Measurements from ENCODE around the gene COL20A1. TPM values are rescaled to one million over a fixed set of nuclear protein-coding genes. Genes with fewer than 3 reads are reported as not detected.

COL20A1 gene
- total and polyA plus RNA-seq, 2 of the 13 experiments (the other 11 are each of a cell fraction or from before 2014, with no cell fraction given) = not detected

DNA sequence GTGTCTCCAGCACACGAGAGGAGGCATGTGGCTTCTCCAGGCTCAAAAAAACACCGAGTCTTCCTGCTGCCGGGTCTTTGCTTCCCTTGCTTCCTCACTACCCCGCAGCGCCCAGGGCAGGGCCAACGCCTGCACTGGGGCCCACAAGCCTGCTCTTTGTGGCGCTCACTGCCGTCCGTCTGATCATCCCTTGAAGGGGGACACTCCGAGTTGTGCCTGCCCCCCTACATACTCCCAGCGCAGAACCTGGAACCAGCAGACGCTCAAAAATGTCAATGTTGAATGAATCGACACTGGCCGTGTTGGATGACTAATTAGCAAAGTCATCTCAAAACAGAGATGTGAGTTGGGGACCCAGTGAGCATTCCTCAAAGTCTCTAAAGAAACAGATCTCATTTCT lies 28.5 kb upstream of the COL20A1 start:
- CTCF ChIA-PET (ENCODE audit: low intra/inter-chr PET ratio, low total read pairs) = no interaction called here
- intact Hi-C loops (cut with micrococcal nuclease; ENCODE audit: unreplicated experiment) = no loop called here

DNA sequence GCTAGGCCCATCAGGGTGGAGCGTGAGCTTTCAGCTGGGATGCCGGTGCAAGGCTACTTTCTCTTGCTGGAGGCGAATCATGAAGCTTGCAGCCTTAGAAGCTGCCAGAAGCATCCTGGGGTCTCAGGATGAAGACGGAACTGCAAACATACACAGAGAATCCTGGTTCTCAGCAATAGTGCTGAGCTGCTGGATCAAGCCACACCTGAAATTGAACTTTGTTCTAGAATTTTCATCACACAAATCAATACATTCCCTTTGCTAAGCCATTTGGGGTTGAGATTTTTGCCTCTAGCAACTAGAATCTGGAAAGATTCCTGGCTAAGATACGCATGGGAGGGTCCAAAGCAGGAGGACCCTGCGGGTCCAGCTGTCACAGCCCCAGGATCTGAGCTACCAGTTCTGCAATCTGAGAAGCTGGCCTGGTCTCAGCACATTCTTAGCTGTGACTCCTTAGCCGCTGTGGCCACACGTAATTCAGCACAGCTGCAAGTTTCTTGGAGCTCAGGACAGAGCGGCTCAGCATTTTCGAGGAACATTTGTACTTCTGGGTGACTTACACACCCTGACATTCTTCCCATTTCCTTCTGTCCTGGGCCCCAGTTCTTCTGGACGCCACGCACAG lies 27.0 kb upstream of the COL20A1 start:
- Histone ChIP-seq H3K9ac (ENCODE audit: insufficient read depth, low read depth, low read length) (no peak overlapping the region), H3K36me3 (replicated peaks in 1 of 2; ENCODE audit: control insufficient read depth in 1 of 2, insufficient read depth in 2 of 2, low read length in 2 of 2) (no peaks in the 10 kb centered on the region), H2AFZ (ENCODE audit: low read length) (no peak overlapping the region), H3K27ac (ENCODE audit: extremely low read length, insufficient read depth, low read length) (no peak overlapping the region), H3K4me1 (ENCODE audit: insufficient read depth, low read length) (peaks cover 48% of the 10 kb centered on the region), H3K27me3 (ENCODE audit: control insufficient read depth in 1 of 2, insufficient read depth in 2 of 2, low read length in 2 of 2) (peaks cover 11 to 50% of the 10 kb centered on the region in 2 experiments; a peak in 4 of 5 replicates), H3K9me3 (ENCODE audit: low read length) (no peaks in the 10 kb centered on the region), H3K4me2 (ENCODE audit: low read depth, low read length) (no peak overlapping the region), H3K4me3 (replicated peaks in 1 of 3; ENCODE audit: insufficient read depth in 1 of 3, low read depth in 2 of 3, low read length in 3 of 3) (no peak overlapping the region), H4K20me1 (ENCODE audit: insufficient read depth, low read length) (no peaks in the 10 kb centered on the region), H3K79me2 (ENCODE audit: insufficient read depth, low read length) (no peaks in the 10 kb centered on the region)
- intact Hi-C loops (cut with micrococcal nuclease; ENCODE audit: unreplicated experiment) (loop anchor here (5.0 kb wide), 1 partner anchor 44 kb away; no protein-coding TSS in a partner anchor), in situ Hi-C loops (cut with HindIII; ENCODE audit: extremely low pct_ligation_motif_present, low pct_unique_long_range_greater_than_20kb) (no loop called here)
- no TSS peak for BruUV-seq (replicated peaks)
- ChIA-PET POLR2A (no interaction called here), CTCF (ENCODE audit: low intra/inter-chr PET ratio, low total read pairs) (no interaction called here)
- no peak for DNase-seq (ENCODE audit: low spot score)
- no peak for ATAC-seq
- FAIRE-seq = no peak
- 59% methylated on average over 12 of the region's 12 CpGs for WGBS (ENCODE audit: low lambda C conversion rate)
- TF ChIP-seq ZNF329 (CRISPR knock-in tag; IDR thresholded peaks at IDR 0.05; ENCODE audit: low read depth) (peak; percentile 98), DPF2 (CRISPR knock-in tag; IDR thresholded peaks at IDR 0.05; ENCODE audit: borderline replicate concordance, low read depth) (no peak)

More for the DNA sequence above, 28.5 kb upstream of the COL20A1 start:
- TF ChIP-seq ZSCAN22 (CRISPR knock-in tag; IDR thresholded peaks at IDR 0.05) (no peak), CEBPG (CRISPR knock-in tag; IDR thresholded peaks at IDR 0.05) (no peak)
- Histone ChIP-seq H3K9me3 (ENCODE audit: low read length) (no peaks in the 10 kb centered on the region), H3K4me3 (replicated peaks in 1 of 3; ENCODE audit: insufficient read depth in 1 of 3, low read depth in 2 of 3, low read length in 3 of 3) (no peak overlapping the region), H3K36me3 (replicated peaks in 1 of 2; ENCODE audit: control insufficient read depth in 1 of 2, insufficient read depth in 2 of 2, low read length in 2 of 2) (no peaks in the 10 kb centered on the region), H3K9ac (ENCODE audit: insufficient read depth, low read depth, low read length) (no peak overlapping the region), H3K4me1 (ENCODE audit: insufficient read depth, low read length) (peaks cover 57% of the 10 kb centered on the region), H2AFZ (ENCODE audit: low read length) (no peak overlapping the region), H3K27ac (ENCODE audit: extremely low read length, insufficient read depth, low read length) (no peak overlapping the region), H3K27me3 (ENCODE audit: control insufficient read depth in 1 of 2, insufficient read depth in 2 of 2, low read length in 2 of 2) (peaks cover 24 to 65% of the 10 kb centered on the region in 2 experiments), H3K79me2 (ENCODE audit: insufficient read depth, low read length) (no peaks in the 10 kb centered on the region), H3K4me2 (ENCODE audit: low read depth, low read length) (no peak overlapping the region), H4K20me1 (ENCODE audit: insufficient read depth, low read length) (no peaks in the 10 kb centered on the region)
- POLR2A ChIA-PET = no interaction called here
- 42% methylated on average over 14 of the region's 14 CpGs for WGBS (ENCODE audit: low lambda C conversion rate)
- in situ Hi-C loops (cut with HindIII; ENCODE audit: extremely low pct_ligation_motif_present, low pct_unique_long_range_greater_than_20kb) = no loop called here
- no peak for DNase-seq (ENCODE audit: low spot score)
- peak; percentile 47 for FAIRE-seq
- no peak for ATAC-seq
- no TSS peak for BruUV-seq (replicated peaks)
